Astrocyte (in vitro differentiated cells and primary cell): ENCODE measurements around the gene NOC2L. TPM values are rescaled to one million over a fixed set of nuclear protein-coding genes. Genes with fewer than 3 reads are reported as not detected.
A peak's percentile ranks its signal among the peaks of the same experiment; 100 is the strongest.

Source experiments
- DNase-seq: peaks from one replicate; pipeline ENCODE4 v3.0.0-alpha.2; 2010; ENCODE audit warnings: low read depth
- FAIRE-seq: peaks from 2 replicates; lab custom pipeline; 2011; peaks lifted over from hg19 to GRCh38; lab: Jason Lieb, UNC
- H2AFZ ChIP-seq: 2 replicates; pipeline ENCODE4 v1.6.0; 2012; ENCODE audit warnings: low read depth, low read length, inconsistent platforms
- H3K27ac ChIP-seq: 2 replicates; pipeline ENCODE4 v1.5.1; 2011; ENCODE audit warnings: low read depth, low read length, inconsistent platforms
- H3K27me3 ChIP-seq: 2 replicates; pipeline ENCODE4 v1.6.0; 2011; ENCODE audit warnings: low read length, inconsistent platforms; ENCODE audit not compliant: insufficient read depth
- H3K36me3 ChIP-seq: 2 replicates; pipeline ENCODE4 v1.5.1; 2011; ENCODE audit warnings: low read length, inconsistent platforms; ENCODE audit not compliant: insufficient read depth
- H3K4me1 ChIP-seq: 2 replicates; pipeline ENCODE4 v1.5.1; 2011; ENCODE audit warnings: low read length, inconsistent platforms; ENCODE audit not compliant: insufficient read depth
- H3K4me2 ChIP-seq: 2 replicates; pipeline ENCODE4 v1.6.0; 2012; ENCODE audit warnings: low read length, inconsistent platforms
- H3K4me3 ChIP-seq: 2 replicates; pipeline ENCODE4 v1.5.1; 2011; ENCODE audit warnings: low read depth, mild to moderate bottlenecking, low read length, inconsistent platforms; ENCODE audit not compliant: insufficient read depth
- H3K79me2 ChIP-seq: 2 replicates; pipeline ENCODE4 v1.6.0; 2012; ENCODE audit warnings: mild to moderate bottlenecking, low read length, inconsistent platforms; ENCODE audit not compliant: insufficient read depth
- H3K9ac ChIP-seq: 2 replicates; pipeline ENCODE4 v1.6.0; 2012; ENCODE audit warnings: mild to moderate bottlenecking, low read length, inconsistent platforms
- H3K9me3 ChIP-seq: 2 replicates; pipeline ENCODE4 v1.5.1; 2012; ENCODE audit warnings: low read depth, mild to moderate bottlenecking, low read length, inconsistent platforms; ENCODE audit not compliant: insufficient read depth
- H4K20me1 ChIP-seq: 2 replicates; pipeline ENCODE4 v1.6.0; 2012; ENCODE audit warnings: low read length, inconsistent platforms; ENCODE audit not compliant: insufficient read depth
- H3K27ac Mint-ChIP-seq: one replicate; pipeline ENCODE4 v1.8.0; 2021; ENCODE audit warnings: mild to moderate bottlenecking, mixed read lengths; ENCODE audit not compliant: unreplicated experiment
- H3K27me3 Mint-ChIP-seq: one replicate; pipeline ENCODE4 v1.8.0; 2021; ENCODE audit warnings: low read depth, mixed read lengths; ENCODE audit not compliant: unreplicated experiment
- H3K36me3 Mint-ChIP-seq: one replicate; pipeline ENCODE4 v1.8.0; 2021; ENCODE audit warnings: low read depth, mixed read lengths; ENCODE audit not compliant: unreplicated experiment
- H3K4me1 Mint-ChIP-seq: one replicate; pipeline ENCODE4 v1.8.0; 2021; ENCODE audit warnings: low read depth, mixed read lengths; ENCODE audit not compliant: unreplicated experiment
- H3K4me3 Mint-ChIP-seq: one replicate; pipeline ENCODE4 v1.8.0; 2021; ENCODE audit warnings: mild to moderate bottlenecking, moderate library complexity, mixed read lengths; ENCODE audit not compliant: unreplicated experiment
- H3K9me3 Mint-ChIP-seq: one replicate; pipeline ENCODE4 v1.8.0; 2021; ENCODE audit warnings: mild to moderate bottlenecking, mixed read lengths; ENCODE audit not compliant: unreplicated experiment
- EZH2 ChIP-seq: IDR thresholded peaks from 2 replicates; pipeline ENCODE4 v1.6.1; 2012; ENCODE audit warnings: mild to moderate bottlenecking, low read length, inconsistent platforms; ENCODE audit not compliant: insufficient read depth
- total RNA-seq: library from RNA; stranded (reverse); gene quantifications from 2 replicates; pipeline ENCODE4 v1.2.1, GENCODE V29; 2021
- TF ChIP-seq, protein P1 (sequence below): IDR thresholded peaks from 2 replicates; pipeline ENCODE4 v1.5.1; 2011; ENCODE audit warnings: low read depth, mild to moderate bottlenecking, inconsistent platforms, low read length, moderate library complexity; ENCODE audit not compliant: insufficient read depth

Gene NOC2L
- total RNA-seq, 1 donor from 2014 or later = 91.4 TPM

GRCh38 chr1:916173-917075 lies 42.6 kb downstream of the NOC2L start:
- peaks cover 4% of the 10 kb centered on the region for H3K4me1 Mint-ChIP-seq
- peaks cover 9% of the 10 kb centered on the region for H3K4me1 ChIP-seq
- no peak for TF ChIP-seq EZH2
- DNase-seq (no peak), FAIRE-seq (no peak)
- peaks cover 3% of the 10 kb centered on the region for H4K20me1 ChIP-seq
- H3K27me3 ChIP-seq = peaks cover 25% of the 10 kb centered on the region
- no peaks in the 10 kb centered on the region for H3K9me3 ChIP-seq
- peaks cover 68% of the 10 kb centered on the region for H3K27me3 Mint-ChIP-seq
- H2AFZ ChIP-seq = no peak overlapping the region
- H3K79me2 ChIP-seq = no peaks in the 10 kb centered on the region
- no peak overlapping the region for H3K4me3 Mint-ChIP-seq
- no peak overlapping the region for H3K4me3 ChIP-seq
- no peak overlapping the region for H3K27ac ChIP-seq
- H3K36me3 ChIP-seq = no peaks in the 10 kb centered on the region
- H3K27ac Mint-ChIP-seq = no peak overlapping the region
- H3K9ac ChIP-seq = no peak overlapping the region
- no peak overlapping the region for H3K4me2 ChIP-seq
- H3K36me3 Mint-ChIP-seq = no peaks in the 10 kb centered on the region
- H3K9me3 Mint-ChIP-seq = no peaks in the 10 kb centered on the region

GRCh38 chr1:915295-916172 lies 43.5 kb downstream of the NOC2L start:
- FAIRE-seq (no peak), DNase-seq (no peak)
- Mint-ChIP-seq H3K27ac (no peak overlapping the region), H3K36me3 (no peaks in the 10 kb centered on the region), H3K4me1 (peaks cover 5% of the 10 kb centered on the region), H3K4me3 (peak overlapping the region; percentile 16), H3K27me3 (peaks cover 66% of the 10 kb centered on the region), H3K9me3 (no peaks in the 10 kb centered on the region)
- TF ChIP-seq, protein P1, sequence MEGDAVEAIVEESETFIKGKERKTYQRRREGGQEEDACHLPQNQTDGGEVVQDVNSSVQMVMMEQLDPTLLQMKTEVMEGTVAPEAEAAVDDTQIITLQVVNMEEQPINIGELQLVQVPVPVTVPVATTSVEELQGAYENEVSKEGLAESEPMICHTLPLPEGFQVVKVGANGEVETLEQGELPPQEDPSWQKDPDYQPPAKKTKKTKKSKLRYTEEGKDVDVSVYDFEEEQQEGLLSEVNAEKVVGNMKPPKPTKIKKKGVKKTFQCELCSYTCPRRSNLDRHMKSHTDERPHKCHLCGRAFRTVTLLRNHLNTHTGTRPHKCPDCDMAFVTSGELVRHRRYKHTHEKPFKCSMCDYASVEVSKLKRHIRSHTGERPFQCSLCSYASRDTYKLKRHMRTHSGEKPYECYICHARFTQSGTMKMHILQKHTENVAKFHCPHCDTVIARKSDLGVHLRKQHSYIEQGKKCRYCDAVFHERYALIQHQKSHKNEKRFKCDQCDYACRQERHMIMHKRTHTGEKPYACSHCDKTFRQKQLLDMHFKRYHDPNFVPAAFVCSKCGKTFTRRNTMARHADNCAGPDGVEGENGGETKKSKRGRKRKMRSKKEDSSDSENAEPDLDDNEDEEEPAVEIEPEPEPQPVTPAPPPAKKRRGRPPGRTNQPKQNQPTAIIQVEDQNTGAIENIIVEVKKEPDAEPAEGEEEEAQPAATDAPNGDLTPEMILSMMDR = no peak
- TF ChIP-seq EZH2 = no peak
- H3K36me3 ChIP-seq = no peaks in the 10 kb centered on the region
- H3K27me3 ChIP-seq = peaks cover 27% of the 10 kb centered on the region
- no peaks in the 10 kb centered on the region for H3K79me2 ChIP-seq
- H3K4me2 ChIP-seq = no peak overlapping the region
- no peaks in the 10 kb centered on the region for H3K9me3 ChIP-seq
- H2AFZ ChIP-seq = no peak overlapping the region
- no peak overlapping the region for H3K9ac ChIP-seq
- H3K27ac ChIP-seq = no peak overlapping the region
- H3K4me1 ChIP-seq = peaks cover 13% of the 10 kb centered on the region
- H4K20me1 ChIP-seq = peaks cover 3% of the 10 kb centered on the region
- no peak overlapping the region for H3K4me3 ChIP-seq

GRCh38 chr1:914891-915280 lies 44.2 kb downstream of the NOC2L start:
- peaks cover 28% of the 10 kb centered on the region for H3K27me3 ChIP-seq
- H3K4me2 ChIP-seq = no peak overlapping the region
- no peak for DNase-seq
- H3K9me3 ChIP-seq = no peaks in the 10 kb centered on the region
- Mint-ChIP-seq H3K4me3 (no peak overlapping the region), H3K9me3 (no peaks in the 10 kb centered on the region), H3K27me3 (peaks cover 61% of the 10 kb centered on the region), H3K4me1 (peaks cover 4% of the 10 kb centered on the region), H3K36me3 (no peaks in the 10 kb centered on the region), H3K27ac (no peak overlapping the region)
- no peak overlapping the region for H2AFZ ChIP-seq
- H3K79me2 ChIP-seq = no peaks in the 10 kb centered on the region
- H3K9ac ChIP-seq = no peak overlapping the region
- TF ChIP-seq EZH2 = no peak
- TF ChIP-seq, protein P1 = no peak
- no peak overlapping the region for H3K27ac ChIP-seq
- H3K36me3 ChIP-seq = no peaks in the 10 kb centered on the region
- peaks cover 14% of the 10 kb centered on the region for H3K4me1 ChIP-seq
- FAIRE-seq = no peak
- H4K20me1 ChIP-seq = peaks cover 3% of the 10 kb centered on the region
- no peak overlapping the region for H3K4me3 ChIP-seq
